Choroid plexus epithelial cell (primary cell): ENCODE measurements around the gene NALCN.

ENCODE experiments used
- DNase-seq: peaks from one replicate; pipeline ENCODE4 v3.0.0-alpha.2; 2010; ENCODE audit warnings: low read depth
- H3K4me3 ChIP-seq: 2 replicates; pipeline ENCODE4 v1.5.1; 2011; ENCODE audit warnings: low read depth, mild to moderate bottlenecking, control low read depth, low read length, moderate library complexity
- CTCF ChIP-seq: conservative IDR thresholded peaks from 2 replicates; pipeline ENCODE4 v1.5.1; 2011; ENCODE audit warnings: low read depth, mild to moderate bottlenecking, control low read depth, inconsistent platforms, low read length, moderate library complexity

Gene NALCN

GRCh38 chr13:101179021-101179420 is 237.3 kb downstream of the NALCN start:
- no peak overlapping the region for H3K4me3 ChIP-seq
- TF ChIP-seq CTCF: no peak
- no peak for DNase-seq

GRCh38 chr13:101178406-101178805 is 237.9 kb downstream of the NALCN start:
- H3K4me3 ChIP-seq: no peak overlapping the region

GRCh38 chr13:101170306-101170705 is 246.0 kb downstream of the NALCN start:
- DNase-seq: no peak
- H3K4me3 ChIP-seq: no peak overlapping the region
- TF ChIP-seq CTCF: no peak

More at GRCh38 chr13:101178406-101178805, 237.9 kb downstream of the NALCN start:
- no peak for TF ChIP-seq CTCF
- peak; percentile 9 for DNase-seq

GRCh38 chr13:101157261-101157660 is 259.0 kb downstream of the NALCN start:
- no peak overlapping the region for H3K4me3 ChIP-seq
- no peak for DNase-seq
- no peak for TF ChIP-seq CTCF

GRCh38 chr13:101155920-101156319 is 260.4 kb downstream of the NALCN start:
- H3K4me3 ChIP-seq: no peak overlapping the region
- peak; percentile 31 for DNase-seq
- peak; percentile 66 for TF ChIP-seq CTCF

- no peak for DNase-seq
Observed at GRCh38 chr13:101152184-101152583, 264.1 kb downstream of the NALCN start.

More at GRCh38 chr13:101152184-101152583, 264.1 kb downstream of the NALCN start:
- no peak for TF ChIP-seq CTCF
- H3K4me3 ChIP-seq: no peak overlapping the region
